H9 (cell line): ENCODE data around the gene RABL6. TPM values are rescaled to one million over a fixed set of nuclear protein-coding genes. Genes with fewer than 3 reads are reported as not detected.

Experiments used
- DNase-seq: peaks from one replicate; pipeline ENCODE4 v3.0.0-alpha.2; 2017
- H2AFZ ChIP-seq: one replicate; pipeline ENCODE4 v1.6.1; 2013; ENCODE audit warnings: mild to moderate bottlenecking, low read length, control low read depth, moderate library complexity
- H2AK5ac ChIP-seq: 2 replicates; pipeline ENCODE4 v1.6.1; 2013; ENCODE audit warnings: low read length, control low read depth, mixed read lengths; ENCODE audit not compliant: insufficient read length
- H2BK120ac ChIP-seq: one replicate; pipeline ENCODE4 v1.6.1; 2013; ENCODE audit warnings: low read depth, mild to moderate bottlenecking, low read length, control low read depth, inconsistent platforms; ENCODE audit not compliant: poor library complexity, severe bottlenecking
- H2BK12ac ChIP-seq: 2 replicates; pipeline ENCODE4 v1.6.1; 2013; ENCODE audit warnings: low read length, control low read depth, mixed read lengths, low read depth; ENCODE audit not compliant: insufficient read length
- H2BK15ac ChIP-seq: 2 replicates; pipeline ENCODE4 v1.6.1; 2013; ENCODE audit warnings: low read depth, low read length, control low read depth
- H2BK20ac ChIP-seq: one replicate; pipeline ENCODE4 v1.6.1; 2013; ENCODE audit warnings: low read depth, mild to moderate bottlenecking, low read length, control low read depth, inconsistent platforms; ENCODE audit not compliant: poor library complexity, severe bottlenecking
- H2BK5ac ChIP-seq: 2 replicates; pipeline ENCODE4 v1.6.1; 2013; ENCODE audit warnings: low read length, control low read depth, mixed read lengths; ENCODE audit not compliant: insufficient read length
- H3K14ac ChIP-seq: 2 replicates; pipeline ENCODE4 v1.6.1; 2013; ENCODE audit warnings: low read length, control low read depth; ENCODE audit not compliant: insufficient read depth
- H3K18ac ChIP-seq: 2 replicates; pipeline ENCODE4 v1.6.1; 2013; ENCODE audit warnings: low read depth, mild to moderate bottlenecking, mixed read lengths, low read length, control low read depth; ENCODE audit not compliant: insufficient read length
- H3K23ac ChIP-seq: 2 replicates; pipeline ENCODE4 v1.6.1; 2013; ENCODE audit warnings: low read length, control low read depth, mixed read lengths, low read depth; ENCODE audit not compliant: insufficient read length
- H3K23me2 ChIP-seq: 2 replicates; pipeline ENCODE4 v1.6.1; 2013; ENCODE audit warnings: low read depth, mild to moderate bottlenecking, mixed read lengths, low read length, control low read depth; ENCODE audit not compliant: insufficient read length, poor library complexity, severe bottlenecking
- H3K27ac ChIP-seq: 2 replicates; pipeline ENCODE4 v1.5.1; 2013; ENCODE audit warnings: low read length, control low read depth, mixed read lengths, low read depth; ENCODE audit not compliant: insufficient read length
- H3K27me3 ChIP-seq: 2 replicates; pipeline ENCODE4 v1.6.1; 2013; ENCODE audit warnings: low read length, control low read depth, inconsistent platforms; ENCODE audit not compliant: insufficient read depth
- H3K4ac ChIP-seq: 2 replicates; pipeline ENCODE4 v1.6.1; 2013; ENCODE audit warnings: low read depth, mild to moderate bottlenecking, control low read depth, inconsistent platforms, low read length, moderate library complexity
- H3K4me1 ChIP-seq: 2 replicates; pipeline ENCODE4 v1.6.1; 2013; ENCODE audit warnings: low read length, control low read depth, inconsistent platforms; ENCODE audit not compliant: insufficient read depth
- H3K4me2 ChIP-seq: 2 replicates; pipeline ENCODE4 v1.6.1; 2013; ENCODE audit warnings: low read length, control low read depth, mixed read lengths; ENCODE audit not compliant: insufficient read length, insufficient read depth
- H3K56ac ChIP-seq: 2 replicates; pipeline ENCODE4 v1.6.1; 2013; ENCODE audit warnings: low read depth, mild to moderate bottlenecking, mixed read lengths, low read length, control low read depth; ENCODE audit not compliant: insufficient read length
- H3K79me1 ChIP-seq: 2 replicates; pipeline ENCODE4 v1.6.1; 2013; ENCODE audit warnings: low read depth, mild to moderate bottlenecking, moderate library complexity, low read length, control low read depth, inconsistent platforms; ENCODE audit not compliant: insufficient read depth, poor library complexity, severe bottlenecking
- H3K79me2 ChIP-seq: 2 replicates; pipeline ENCODE4 v1.6.1; 2013; ENCODE audit warnings: low read length, control low read depth, inconsistent platforms; ENCODE audit not compliant: insufficient read depth
- H3K9ac ChIP-seq: 2 replicates; pipeline ENCODE4 v1.6.1; 2013; ENCODE audit warnings: low read length, control low read depth, mixed read lengths; ENCODE audit not compliant: insufficient read length; ENCODE audit errors: extremely low read depth
- H3K9me3 ChIP-seq: one replicate; pipeline ENCODE4 v1.6.1; 2013; ENCODE audit warnings: low read depth, low read length, inconsistent platforms; ENCODE audit not compliant: control insufficient read depth
- H3T11ph ChIP-seq: one replicate; pipeline ENCODE4 v1.6.1; 2013; ENCODE audit warnings: mild to moderate bottlenecking, low read length, control low read depth, inconsistent platforms
- H4K20me1 ChIP-seq: one replicate; pipeline ENCODE4 v1.6.1; 2013; ENCODE audit not compliant: control insufficient read depth, insufficient read length, insufficient read depth
- H4K5ac ChIP-seq: 2 replicates; pipeline ENCODE4 v1.6.1; 2013; ENCODE audit warnings: low read depth, mild to moderate bottlenecking, mixed read lengths, low read length, control low read depth; ENCODE audit not compliant: insufficient read length
- H4K8ac ChIP-seq: replicated peaks from 2 replicates; pipeline ENCODE4 v1.6.1; 2013; ENCODE audit warnings: low read length, control low read depth, mixed read lengths, low read depth; ENCODE audit not compliant: insufficient read length
- H4K91ac ChIP-seq: 2 replicates; pipeline ENCODE4 v1.6.1; 2013; ENCODE audit warnings: low read depth, mild to moderate bottlenecking, moderate library complexity, mixed read lengths, low read length, control low read depth; ENCODE audit not compliant: insufficient read length
- H3K27ac Mint-ChIP-seq, 3 experiments: 2 replicates in 2 of 3; 3 replicates in 1 of 3; pipeline ENCODE4 v1.8.0; 2020 to 2021; ENCODE audit warnings: mixed read lengths in 3 of 3, mild to moderate bottlenecking in 1 of 3, moderate library complexity in 1 of 3
- H3K27me3 Mint-ChIP-seq: 2 replicates; pipeline ENCODE4 v1.8.0; 2021; ENCODE audit warnings: low read depth, mild to moderate bottlenecking, moderate library complexity, mixed read lengths
- H3K36me3 Mint-ChIP-seq, 3 experiments: 2 replicates in 2 of 3; 3 replicates in 1 of 3; pipeline ENCODE4 v1.8.0; 2020 to 2021; ENCODE audit warnings: low read depth in 3 of 3, mixed read lengths in 3 of 3; ENCODE audit not compliant: insufficient read depth in 1 of 3
- H3K4me1 Mint-ChIP-seq, 2 experiments: 2 replicates each; pipeline ENCODE4 v1.8.0; 2020; ENCODE audit warnings: mixed read lengths in 2 of 2
- H3K4me3 Mint-ChIP-seq, 2 experiments: 2 replicates in 1 of 2; 3 replicates in 1 of 2; pipeline ENCODE4 v1.8.0; 2020 to 2021; ENCODE audit warnings: mild to moderate bottlenecking in 2 of 2, mixed read lengths in 2 of 2, moderate library complexity in 1 of 2
- H3K9me3 Mint-ChIP-seq, 2 experiments: 2 replicates in 1 of 2; 3 replicates in 1 of 2; pipeline ENCODE4 v1.8.0; 2020; ENCODE audit warnings: mild to moderate bottlenecking in 2 of 2, mixed read lengths in 2 of 2, moderate library complexity in 1 of 2
- CTCF ChIP-seq: fragments of 200-600 bp; sonication (generic); conservative IDR thresholded peaks from 3 replicates; pipeline ENCODE4 v1.8.0; 2021; ENCODE audit warnings: antibody characterized with exemption, mild to moderate bottlenecking
- WGBS: extraction: QIAGEN DNeasy Blood & Tissue Kit; methylation state at CpG from one replicate; pipeline ENCODE4 v1.1.7; 2013; ENCODE audit warnings: missing lambda C conversion rate, low lambda C conversion rate, mixed read lengths; ENCODE audit not compliant: insufficient read length; ENCODE audit errors: extremely low coverage; 5-methylcytosine and 5-hydroxymethylcytosine counted together
- total RNA-seq: library from RNA; stranded (reverse); gene quantifications from 2 replicates; pipeline ENCODE4 v1.2.1, GENCODE V29; 2021

Gene RABL6
- total RNA-seq, 1 experiment from 2014 or later: 108 TPM

GRCh38 chr9:136840140-136840876 lies 32.6 kb downstream of the RABL6 start:
- TF ChIP-seq CTCF: no peak
- no peak overlapping the region for H4K8ac ChIP-seq
- H3K79me1 ChIP-seq: no peaks in the 10 kb centered on the region
- H3K18ac ChIP-seq: no peak overlapping the region
- peaks cover 9% of the 10 kb centered on the region; the same call in 1 of the 2 replicates for H3K27me3 Mint-ChIP-seq
- no peak overlapping the region for H2BK20ac ChIP-seq
- no peak overlapping the region for H3K23ac ChIP-seq
- no CpG with 5 or more reads among the region's 32 CpGs for WGBS
- H3K4me2 ChIP-seq: no peak overlapping the region
- H3K4me3 Mint-ChIP-seq: no peak overlapping the region
- H3K9me3 ChIP-seq: no peaks in the 10 kb centered on the region
- H3K4me1 Mint-ChIP-seq: peaks cover 16 to 28% of the 10 kb centered on the region in 2 experiments
- no peak overlapping the region for H3K4ac ChIP-seq
- no peak overlapping the region for H3K27ac ChIP-seq
- no peak overlapping the region for H4K91ac ChIP-seq
- no peak overlapping the region for H2BK12ac ChIP-seq
- H2AK5ac ChIP-seq: no peak overlapping the region
- H4K20me1 ChIP-seq: no peaks in the 10 kb centered on the region
- H2BK5ac ChIP-seq: no peak overlapping the region
- DNase-seq: peak; percentile 48
- no peak overlapping the region for H3K14ac ChIP-seq
- peaks cover 2% of the 10 kb centered on the region; the same call in 1 of the 2 replicates for H3K4me1 ChIP-seq
- H2BK15ac ChIP-seq: no peak overlapping the region
- H3K9ac ChIP-seq: no peak overlapping the region
- no peak overlapping the region for H2BK120ac ChIP-seq
- no peak overlapping the region for H3T11ph ChIP-seq
- peak overlapping the region; percentile 87 to 93 (median 91); a peak in 5 of 7 replicates for H3K27ac Mint-ChIP-seq
- peaks cover 0 to 15% (median 15%) of the 10 kb centered on the region in 3 experiments; a peak in 4 of 7 replicates for H3K36me3 Mint-ChIP-seq
- no peaks in the 10 kb centered on the region for H3K27me3 ChIP-seq
- no peak overlapping the region for H2AFZ ChIP-seq
- no peak overlapping the region for H3K56ac ChIP-seq
- H4K5ac ChIP-seq: no peak overlapping the region
- H3K9me3 Mint-ChIP-seq: no peaks in the 10 kb centered on the region
- H3K79me2 ChIP-seq: no peaks in the 10 kb centered on the region
- no peaks in the 10 kb centered on the region for H3K23me2 ChIP-seq
